Renal cortex interstitium (tissue), 11 donors: ENCODE results near the gene TRIM28. TPM values are rescaled to one million over a fixed set of nuclear protein-coding genes. Genes with fewer than 3 reads are reported as not detected.

Source experiments
- DNase-seq, 11 donors: peaks; one replicate each; pipeline ENCODE4 v3.0.0-alpha.2; 2013; ENCODE audit warnings: low read depth in 9 of 11, low spot score in 4 of 11; ENCODE audit errors: extremely low read depth in 1 of 11
- polyA plus RNA-seq, 3 donors: library from polyadenylated mRNA; unstranded; fragments of 120-200 nt; gene quantifications; one replicate each; pipeline ENCODE4 v1.2.1, GENCODE V29; 2013; ENCODE audit not compliant: insufficient read length in 3 of 3

The TRIM28 gene
- polyA plus RNA-seq, 3 donors: 672 to 838 (median 719) TPM

DNA sequence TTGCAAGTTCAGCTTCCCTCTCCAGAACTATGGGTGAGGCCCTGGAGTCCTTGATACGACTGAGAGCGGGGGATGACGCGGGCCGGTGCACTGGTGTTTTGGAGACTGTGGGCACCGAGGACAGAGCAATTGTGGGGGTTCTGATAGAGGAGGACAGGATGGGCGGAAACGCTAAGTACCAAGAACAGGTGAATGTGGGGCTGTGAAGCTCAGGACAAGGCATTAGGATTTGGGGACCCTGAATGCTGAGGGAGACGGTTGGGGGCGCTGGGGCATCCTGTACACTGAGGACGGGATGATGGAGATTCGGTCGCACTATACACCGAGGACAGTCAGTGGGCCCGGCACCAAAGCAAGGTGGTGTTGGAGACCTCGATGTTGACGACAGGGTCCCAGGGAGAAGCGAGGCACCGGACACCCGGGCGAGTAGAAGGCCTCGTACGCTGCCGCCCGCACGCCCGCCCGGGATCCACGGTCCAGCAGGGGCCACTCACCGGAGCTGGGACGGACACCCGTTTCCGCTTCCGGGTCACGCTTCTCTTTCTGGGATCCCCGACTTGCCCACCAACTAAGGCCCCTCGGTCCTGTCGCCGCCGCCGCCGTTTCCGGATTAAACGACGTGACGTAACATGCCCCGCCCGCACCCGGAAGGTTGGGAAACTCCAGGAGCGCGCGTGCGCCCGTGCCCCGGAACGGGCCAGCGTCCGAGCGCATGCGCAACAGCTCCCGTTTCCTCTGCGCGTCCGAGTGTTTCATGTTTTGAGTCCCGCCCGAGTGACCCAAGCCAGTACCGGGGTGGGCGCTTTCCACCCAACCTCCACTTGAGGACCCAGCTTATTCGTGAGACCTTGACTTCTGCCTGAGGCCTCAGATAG is 10.9 kb downstream of the TRIM28 start, which contains the start of gene CHMP2A:
Gene CHMP2A (minus strand): TSS at position 612 of the 875 bp plus-strand sequence. CDS start 893 bp downstream, outside the sequence.
- DNase-seq: peak in 10 of 11 donors; percentile 89 to 97 (median 96)

DNA sequence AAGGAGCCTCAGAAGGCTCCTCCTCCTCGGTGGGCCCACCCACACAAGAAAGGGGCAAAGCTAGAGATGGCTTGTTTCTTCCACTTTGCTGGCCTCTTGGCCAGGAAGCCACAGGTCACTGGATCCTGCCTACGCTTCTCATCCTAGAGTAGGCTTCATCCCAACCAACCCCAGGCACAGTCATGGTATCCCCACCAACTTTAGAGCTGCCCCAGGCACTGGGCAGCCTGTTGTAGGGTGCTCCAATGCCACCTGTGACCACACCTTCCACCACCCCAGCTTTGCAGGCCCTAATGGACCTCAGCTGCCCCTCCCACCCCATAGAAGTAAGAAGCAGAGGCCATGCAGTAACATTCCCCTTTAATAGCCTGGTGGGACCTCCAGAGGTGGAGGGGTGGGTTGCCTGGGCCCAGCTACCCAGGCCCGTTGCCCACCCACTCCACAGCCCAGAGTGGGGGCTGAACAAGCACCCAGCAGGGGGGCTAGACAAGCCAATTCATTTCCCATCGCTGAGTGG is 11.6 kb downstream of the TRIM28 start:
- no peak for DNase-seq

DNA sequence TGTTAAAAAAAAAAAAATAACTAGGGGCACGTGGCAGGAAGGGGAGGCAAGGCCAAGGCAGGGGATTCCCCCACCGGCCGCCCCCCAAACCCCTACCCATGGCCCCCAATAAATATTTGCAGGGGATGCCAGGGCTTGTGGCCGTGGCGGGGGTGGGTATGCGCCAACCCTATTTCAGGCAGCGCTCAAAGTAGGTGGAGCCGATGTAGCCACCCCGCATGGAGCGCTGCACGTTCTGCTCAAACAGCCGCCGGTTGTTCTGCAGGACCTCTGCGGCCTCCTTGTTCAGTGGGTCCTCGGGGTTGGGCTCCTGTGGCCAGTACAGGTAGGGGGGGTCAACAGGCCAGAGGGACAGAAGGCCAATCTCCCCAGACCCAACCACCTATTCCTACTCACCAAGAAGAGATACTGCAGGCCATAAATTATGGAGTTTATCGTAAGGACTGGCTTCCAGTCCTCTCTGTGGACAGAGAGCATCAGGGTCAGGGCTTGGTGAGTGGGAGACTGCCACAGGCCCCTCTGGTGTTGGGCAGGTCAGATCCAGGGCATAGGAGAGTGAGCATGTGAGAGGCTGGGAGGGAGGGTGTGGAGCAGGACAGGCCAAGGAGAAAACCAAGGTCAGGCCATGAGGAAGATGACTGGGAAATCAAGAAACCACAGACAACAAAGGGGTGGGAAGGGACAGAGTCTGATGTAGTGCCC is 12.2 kb downstream of the TRIM28 start:
- no peak for DNase-seq

DNA sequence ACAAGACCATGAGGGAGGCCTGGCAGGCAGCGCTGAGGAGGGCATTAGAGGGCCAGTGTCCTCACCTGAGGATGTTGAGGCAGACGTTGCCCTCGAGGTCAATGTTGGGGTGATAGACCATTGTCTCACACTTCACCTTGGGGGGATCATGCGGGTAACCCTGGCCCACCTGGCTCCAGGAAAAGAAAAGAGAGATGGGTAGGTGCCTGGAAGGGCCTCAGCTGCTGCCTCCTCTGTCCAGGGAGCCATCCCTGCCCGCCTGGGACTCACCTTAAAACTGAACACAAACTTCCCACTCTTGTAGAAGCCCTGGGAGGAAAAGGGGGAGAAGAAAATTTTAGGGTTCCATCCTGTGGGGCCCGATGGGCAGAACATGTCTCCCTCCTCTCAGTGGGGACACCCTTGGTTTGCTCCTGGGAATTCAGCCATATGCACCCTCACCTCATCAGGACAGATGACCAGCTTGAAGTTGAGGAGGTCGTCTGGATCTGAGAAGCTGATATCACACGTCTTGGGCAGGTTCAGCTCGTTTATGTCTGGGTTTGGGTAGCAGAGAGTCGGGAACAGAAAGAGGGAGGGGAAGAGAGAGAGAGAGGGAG is 12.9 kb downstream of the TRIM28 start:
- no peak for DNase-seq

DNA sequence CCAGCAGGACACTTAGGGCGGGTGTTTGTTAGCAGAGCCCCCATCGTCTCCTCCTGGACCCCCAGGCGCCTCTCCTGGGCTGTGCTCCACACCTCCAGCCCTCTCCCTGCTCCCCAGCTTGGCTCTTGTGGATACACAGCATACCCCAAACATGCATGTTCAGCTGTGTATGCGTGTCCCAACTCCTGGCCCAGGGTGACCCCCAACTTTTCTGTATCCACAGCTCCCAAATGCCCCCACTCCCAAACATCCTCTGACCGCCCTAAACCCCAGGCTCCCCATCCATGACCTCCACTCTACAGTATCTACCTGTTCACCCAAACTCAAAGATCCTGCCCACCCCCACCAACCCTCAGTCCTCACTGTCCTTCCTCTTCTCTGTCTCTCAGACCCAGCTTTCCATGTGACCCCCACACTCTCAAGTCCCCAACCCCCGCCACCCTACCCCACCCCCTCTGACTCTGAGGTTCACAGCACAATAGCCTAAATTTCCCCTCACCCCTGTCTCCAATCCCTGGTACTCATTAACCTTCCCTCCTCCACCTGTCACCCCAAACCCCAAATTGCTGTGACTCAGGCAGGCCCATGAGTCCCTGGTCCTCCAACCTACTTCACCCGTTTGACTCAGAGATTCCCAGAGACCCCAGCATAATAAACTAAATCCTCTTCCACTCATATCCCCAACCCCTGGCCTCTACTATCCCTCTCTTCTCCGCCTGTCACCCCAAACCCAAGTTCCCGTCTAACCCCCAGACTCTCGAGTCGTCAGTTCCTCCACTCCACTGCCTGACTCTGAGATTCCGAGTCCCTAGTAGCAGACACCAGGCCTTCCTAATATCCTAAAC is 13.6 kb downstream of the TRIM28 start:
- DNase-seq: no peak

DNA sequence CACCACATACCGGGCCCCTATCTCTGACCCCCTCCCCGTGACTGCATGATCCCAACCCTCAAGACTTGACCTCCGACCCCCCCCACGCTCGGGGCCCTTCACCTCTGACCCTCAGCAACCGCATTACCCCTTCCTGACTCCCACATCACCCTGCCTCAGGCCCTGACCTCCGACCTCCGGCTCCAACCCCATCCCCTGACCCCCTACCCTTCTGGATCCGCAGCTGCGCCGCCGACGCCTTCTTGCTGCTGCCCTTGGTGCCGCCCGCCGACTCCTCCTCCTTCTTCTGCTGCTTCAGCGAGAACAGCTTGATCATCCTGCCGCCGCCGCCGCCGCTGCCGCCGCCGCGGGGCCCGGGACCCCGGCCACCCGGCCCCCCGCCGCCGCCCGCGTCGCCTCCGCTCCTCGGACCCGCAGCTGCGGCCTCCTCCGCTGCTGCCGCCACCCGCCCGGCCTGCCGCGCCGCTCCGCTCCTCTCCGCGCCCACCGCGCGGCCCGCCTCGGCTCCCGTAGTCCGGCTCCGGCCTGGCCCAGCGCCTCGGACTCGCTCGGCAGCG is 14.3 kb downstream of the TRIM28 start, which contains the start of gene UBE2M:
Gene UBE2M (minus strand): TSS at position 546 of the 557 bp plus-strand sequence. CDS start 230 bp downstream, at position 316.
- DNase-seq: no peak

DNA sequence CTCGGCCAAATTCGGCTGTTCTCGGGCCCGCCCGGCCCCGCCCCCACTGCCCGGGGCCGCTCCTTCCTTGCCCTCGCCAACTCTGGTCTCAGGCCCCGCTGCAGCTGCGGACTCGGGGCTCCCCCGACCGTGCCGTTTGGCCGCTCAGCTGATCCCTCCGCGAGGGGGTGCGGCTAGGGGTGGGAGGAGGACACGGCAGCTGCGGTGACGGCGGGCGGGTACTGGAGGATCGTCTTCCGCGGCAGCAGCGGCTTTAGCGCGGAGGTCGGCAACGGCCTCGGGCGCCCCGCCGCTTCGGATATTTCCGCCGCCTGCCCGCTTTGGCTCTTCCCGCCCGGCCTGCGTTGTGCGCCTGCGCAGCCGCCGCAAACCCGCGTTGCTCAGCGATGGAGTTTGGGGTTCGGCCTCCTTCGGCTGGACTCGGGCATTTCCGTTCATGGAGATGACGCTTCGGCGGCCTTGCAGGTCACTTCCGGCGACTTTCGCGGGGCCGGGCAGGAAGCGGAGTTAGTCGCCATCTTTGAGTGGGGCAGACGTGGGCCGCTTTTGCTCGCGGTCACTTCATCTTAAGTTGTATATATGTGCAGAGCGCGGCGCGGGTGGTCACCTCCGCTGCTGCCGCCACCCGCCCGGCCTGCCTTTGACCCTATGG is 14.9 kb downstream of the TRIM28 start:
- peak; percentile 93 to 99 (median 98) for DNase-seq

DNA sequence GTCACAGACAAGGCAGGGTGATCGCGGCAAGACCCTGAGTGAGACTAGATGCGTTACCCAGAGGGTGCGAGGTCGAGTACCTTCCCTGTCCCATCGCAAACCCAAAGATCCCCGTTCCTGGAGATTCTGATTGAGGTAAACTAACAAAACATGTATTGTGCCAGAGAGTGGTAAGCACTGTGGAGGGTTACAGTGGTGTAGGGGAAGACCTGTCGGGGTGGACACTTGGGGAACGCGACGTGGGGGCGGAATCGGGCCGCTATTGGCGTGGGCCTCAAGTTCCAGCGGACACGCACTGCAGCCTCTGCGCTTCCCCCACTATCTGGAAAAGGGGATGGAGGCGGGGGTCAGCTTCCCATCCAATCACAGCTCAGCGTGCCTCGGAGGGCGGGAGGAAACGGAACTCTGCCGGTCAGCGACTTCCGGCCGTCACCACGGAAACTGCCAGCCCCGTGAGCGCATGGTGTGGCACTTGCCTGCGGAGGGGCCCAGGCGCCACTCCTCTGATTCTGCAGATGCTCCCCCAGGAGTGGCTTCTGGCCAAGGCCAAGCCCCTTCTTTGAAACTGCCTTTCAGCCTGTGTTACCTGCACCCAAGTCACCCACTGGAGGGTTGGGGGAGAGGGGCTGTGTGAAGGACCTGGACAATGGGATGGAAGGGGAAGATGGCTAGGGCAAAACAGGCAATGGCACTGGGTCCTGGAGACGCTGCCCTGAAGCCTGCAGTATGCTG is 15.6 kb downstream of the TRIM28 start:
- DNase-seq: peak in 9 of 11 donors; percentile 85 to 94 (median 88)

DNA sequence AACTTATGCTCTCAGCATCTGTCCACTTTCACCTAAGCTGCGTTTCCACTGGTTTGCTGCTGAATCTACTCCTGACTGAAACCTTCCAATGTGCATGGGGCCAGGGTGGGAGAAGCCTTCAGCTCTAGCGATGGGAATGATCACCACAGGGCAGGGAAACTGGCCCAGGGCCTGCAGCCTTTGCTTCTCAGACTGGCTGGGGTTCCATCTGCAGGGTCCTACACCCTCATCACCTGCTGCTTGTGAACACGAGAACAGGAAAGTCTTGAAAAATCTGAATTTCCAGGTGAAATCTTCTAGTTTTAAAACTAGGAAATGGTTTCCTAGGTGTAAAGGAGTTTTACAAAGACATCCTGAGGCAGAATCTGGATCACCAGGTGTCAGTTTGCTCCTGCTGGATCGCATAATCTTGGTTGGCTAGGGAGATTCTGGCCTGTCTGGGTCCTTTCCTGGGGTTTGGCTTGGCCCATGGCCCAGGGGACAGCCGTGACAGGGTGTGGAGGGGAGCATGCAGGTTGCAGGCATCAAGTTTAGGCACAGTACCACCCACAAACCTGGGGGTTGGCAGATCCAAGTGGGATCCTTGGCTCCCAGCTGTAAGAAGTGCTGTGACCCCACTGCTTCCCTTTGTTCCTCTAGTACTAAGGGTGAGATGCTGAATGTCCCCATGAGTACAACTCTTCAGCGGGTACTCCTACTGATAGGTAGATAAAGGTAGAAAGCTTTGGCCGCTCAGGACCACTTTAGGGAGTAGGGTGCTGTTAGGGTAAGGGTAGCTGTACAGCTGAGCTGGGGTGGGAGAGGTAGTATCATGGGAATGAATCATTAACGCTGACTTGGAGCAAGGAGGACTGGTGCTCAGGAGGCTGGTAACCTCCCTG is 16.4 kb downstream of the TRIM28 start:
- DNase-seq: no peak

DNA sequence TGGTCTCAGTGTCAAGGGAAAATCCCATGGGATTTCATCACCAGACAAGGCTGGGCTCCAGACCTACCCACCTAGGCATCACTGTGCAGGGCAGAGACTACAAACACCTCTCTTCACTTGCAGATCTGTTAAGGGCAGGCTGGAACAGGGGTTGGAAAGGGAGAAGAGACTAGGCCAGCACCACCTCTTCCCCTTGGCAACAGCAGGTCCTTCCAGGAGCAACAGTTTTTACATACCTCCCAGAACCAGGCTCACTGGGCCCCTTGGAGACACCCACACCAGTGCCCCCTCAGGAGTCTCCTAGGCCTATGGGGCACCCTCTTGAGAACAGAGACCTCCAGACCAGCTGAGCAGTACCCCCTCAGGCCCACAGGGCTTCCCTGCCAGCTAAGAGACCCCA is 17.1 kb downstream of the TRIM28 start:
- no peak for DNase-seq

DNA sequence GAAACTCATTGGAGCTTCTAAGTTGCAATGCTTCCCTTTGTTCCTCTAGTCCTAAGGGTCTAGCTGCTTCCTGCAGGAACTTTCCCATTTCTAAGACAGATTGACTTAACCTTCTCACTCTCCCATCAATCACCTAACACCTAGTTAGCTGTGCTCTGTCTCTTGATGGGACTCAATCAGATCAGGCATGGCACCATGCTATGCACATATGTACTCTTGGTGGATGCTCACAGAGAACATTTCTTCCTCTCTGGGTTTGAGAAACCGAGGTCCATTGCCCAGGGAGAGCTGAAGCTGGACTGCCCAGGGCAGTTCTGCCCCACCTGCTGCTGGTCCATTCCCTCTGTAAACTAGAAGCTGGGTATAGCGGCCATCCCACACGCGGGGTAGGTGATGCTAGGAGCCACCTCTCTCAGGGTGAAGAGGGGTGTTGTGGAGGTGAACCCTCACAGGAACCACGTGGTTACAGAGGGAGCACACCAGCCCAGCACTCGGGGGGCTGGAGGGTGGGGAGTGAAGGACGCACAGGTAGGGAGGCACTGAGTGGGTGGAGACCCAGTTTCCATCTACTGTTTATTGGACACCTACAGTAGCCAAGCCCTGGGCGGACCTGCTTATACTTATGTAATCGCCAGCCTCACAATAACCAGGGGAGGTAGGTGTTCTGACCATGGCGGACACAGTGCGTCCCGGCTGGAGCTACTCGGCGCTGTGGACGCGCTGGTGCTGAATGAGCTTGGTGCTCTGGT is 17.7 kb downstream of the TRIM28 start:
- DNase-seq: no peak

DNA sequence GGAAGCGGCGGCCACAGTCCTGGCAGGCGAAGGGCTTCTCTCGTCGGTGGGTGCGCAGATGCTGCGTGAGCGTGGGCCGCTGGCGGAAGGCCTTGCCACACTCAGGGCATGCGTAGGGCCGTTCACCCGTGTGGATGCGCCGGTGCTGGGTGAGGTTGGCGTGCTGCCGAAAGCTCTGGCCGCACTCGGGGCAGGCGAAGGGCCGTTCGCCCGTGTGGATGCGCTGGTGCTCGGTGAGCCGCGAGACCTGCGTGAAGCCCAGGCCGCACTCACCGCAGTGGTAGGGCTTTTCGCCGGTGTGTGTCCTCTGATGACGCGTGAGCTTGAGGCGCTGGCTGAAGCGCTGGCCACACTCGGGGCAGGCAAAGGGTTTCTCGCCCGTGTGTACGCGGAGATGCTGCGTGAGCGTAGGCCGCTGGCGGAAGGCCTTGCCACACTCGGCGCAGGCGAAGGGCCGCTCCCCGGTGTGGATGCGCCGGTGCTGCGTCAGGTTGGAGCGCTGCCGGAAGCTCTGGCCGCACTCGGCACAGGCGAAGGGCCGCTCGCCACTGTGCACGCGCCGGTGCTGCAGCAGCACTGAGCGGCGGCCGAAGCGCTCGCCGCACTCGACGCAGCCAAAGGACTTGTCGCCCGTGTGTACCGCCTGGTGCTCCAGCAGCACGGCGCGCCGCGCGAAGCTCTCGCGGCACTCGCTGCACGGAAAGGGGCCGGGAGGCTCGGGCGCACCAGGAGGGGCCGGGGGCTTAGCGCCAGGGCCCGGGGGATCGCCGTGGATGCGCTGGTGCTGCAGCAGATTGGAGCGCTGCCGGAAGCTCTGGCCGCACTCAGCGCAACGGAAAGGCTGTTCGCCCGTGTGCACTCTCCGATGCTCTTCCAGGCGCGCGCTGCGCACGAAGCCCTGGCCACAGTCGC is 18.5 kb downstream of the TRIM28 start:
- DNase-seq: no peak

DNA sequence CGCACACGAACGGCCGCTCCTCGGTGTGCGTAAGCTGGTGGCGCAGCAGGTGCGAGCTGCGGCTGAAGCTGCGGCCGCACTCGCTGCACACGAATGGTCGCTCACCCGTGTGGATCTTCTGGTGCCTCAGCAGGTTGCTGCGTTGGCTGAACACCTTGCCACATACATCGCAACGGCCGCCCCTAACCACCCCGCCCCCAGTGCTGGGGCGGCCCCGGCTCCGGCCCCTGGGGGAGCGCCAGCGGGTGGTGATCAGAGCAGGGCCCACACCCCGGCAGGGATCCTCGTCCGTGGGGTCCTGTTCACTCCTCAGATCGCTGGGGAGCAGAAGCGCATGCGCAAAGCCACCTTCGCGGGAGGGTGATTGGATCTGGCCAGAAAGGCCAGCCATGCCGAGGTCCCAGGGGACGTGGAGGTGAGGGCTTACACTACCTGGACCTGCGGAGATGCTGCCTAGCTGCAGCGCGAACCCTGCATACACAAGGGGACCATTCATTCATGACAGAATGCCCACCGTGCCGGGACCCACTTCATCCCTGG is 19.2 kb downstream of the TRIM28 start:
- peak in 1 of 11 donors; percentile 33 for DNase-seq

DNA sequence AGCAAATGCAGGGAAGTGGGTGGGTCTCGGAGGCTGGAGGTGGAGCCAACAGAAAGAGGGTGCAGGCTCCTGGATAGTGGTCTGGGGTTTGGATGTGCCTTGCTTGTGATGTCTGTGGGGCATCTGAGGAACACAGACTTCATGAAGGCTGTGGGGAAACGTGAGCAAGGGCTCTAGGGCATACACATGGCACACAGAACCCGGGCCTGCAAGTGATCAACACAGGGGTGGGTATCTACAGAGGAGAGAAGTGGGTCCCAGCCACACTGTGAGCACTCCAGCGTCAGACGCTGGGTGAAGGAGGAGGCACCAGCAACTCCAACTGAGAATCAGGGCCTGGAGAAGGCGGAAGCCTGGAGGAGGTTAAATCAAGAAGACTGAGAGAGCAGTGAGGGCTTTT is 20.0 kb downstream of the TRIM28 start:
- DNase-seq: no peak
